Activated naive CD4-positive, alpha-beta T cell treated with Interleukin-2 at 50 U/mL for 16 hours (primary cell): Measurements from ENCODE around the gene PTPRM.

Source experiments
- DNase-seq: peaks from one replicate; pipeline ENCODE4 v3.0.0-alpha.2; 2020

The PTPRM gene

GRCh38 chr18:8261651-8262091 is 694.6 kb downstream of the PTPRM start:
- no peak for DNase-seq

- no peak for DNase-seq
These were observed 695.1 kb downstream of the PTPRM start for GRCh38 chr18:8262221-8262620.

GRCh38 chr18:8264116-8264515 is 697.0 kb downstream of the PTPRM start:
- no peak for DNase-seq

- DNase-seq = no peak
These were observed 697.8 kb downstream of the PTPRM start for GRCh38 chr18:8264861-8265411.

- no peak for DNase-seq
These were observed 705.1 kb downstream of the PTPRM start for GRCh38 chr18:8272254-8272653.

GRCh38 chr18:8274370-8274769 is 707.3 kb downstream of the PTPRM start:
- DNase-seq = no peak

GRCh38 chr18:8276406-8276805 is 709.3 kb downstream of the PTPRM start:
- no peak for DNase-seq

- DNase-seq = no peak
These were observed 710.2 kb downstream of the PTPRM start for GRCh38 chr18:8277270-8277669.

- no peak for DNase-seq
These were observed 712.2 kb downstream of the PTPRM start for GRCh38 chr18:8279346-8279745.

GRCh38 chr18:8279781-8280330 is 712.7 kb downstream of the PTPRM start:
- no peak for DNase-seq

GRCh38 chr18:8283891-8284585 is 716.9 kb downstream of the PTPRM start:
- no peak for DNase-seq

- no peak for DNase-seq
These were observed 719.2 kb downstream of the PTPRM start for GRCh38 chr18:8286303-8286702.

GRCh38 chr18:8287196-8287885 is 720.2 kb downstream of the PTPRM start:
- DNase-seq = no peak

GRCh38 chr18:8288472-8289195 is 721.5 kb downstream of the PTPRM start:
- no peak for DNase-seq

GRCh38 chr18:8290435-8290834 is 723.3 kb downstream of the PTPRM start:
- DNase-seq = no peak

- no peak for DNase-seq
These were observed 723.8 kb downstream of the PTPRM start for GRCh38 chr18:8290913-8291312.

- DNase-seq = no peak
These were observed 726.1 kb downstream of the PTPRM start for GRCh38 chr18:8293184-8293583.

- no peak for DNase-seq
These were observed 729.9 kb downstream of the PTPRM start for GRCh38 chr18:8296886-8297616.

- DNase-seq = no peak
These were observed 731.1 kb downstream of the PTPRM start for GRCh38 chr18:8298186-8298585.

- no peak for DNase-seq
These were observed 732.2 kb downstream of the PTPRM start for GRCh38 chr18:8299054-8299980.

- DNase-seq = no peak
These were observed 733.8 kb downstream of the PTPRM start for GRCh38 chr18:8300751-8301410.
